Activated gamma-delta T cell (primary cell): Measurements from ENCODE around the gene PITPNM1.

ENCODE experiments used
- DNase-seq: peaks from one replicate; lab custom pipeline; 2025; lab: John Stamatoyannopoulos, UW

Gene PITPNM1

DNA sequence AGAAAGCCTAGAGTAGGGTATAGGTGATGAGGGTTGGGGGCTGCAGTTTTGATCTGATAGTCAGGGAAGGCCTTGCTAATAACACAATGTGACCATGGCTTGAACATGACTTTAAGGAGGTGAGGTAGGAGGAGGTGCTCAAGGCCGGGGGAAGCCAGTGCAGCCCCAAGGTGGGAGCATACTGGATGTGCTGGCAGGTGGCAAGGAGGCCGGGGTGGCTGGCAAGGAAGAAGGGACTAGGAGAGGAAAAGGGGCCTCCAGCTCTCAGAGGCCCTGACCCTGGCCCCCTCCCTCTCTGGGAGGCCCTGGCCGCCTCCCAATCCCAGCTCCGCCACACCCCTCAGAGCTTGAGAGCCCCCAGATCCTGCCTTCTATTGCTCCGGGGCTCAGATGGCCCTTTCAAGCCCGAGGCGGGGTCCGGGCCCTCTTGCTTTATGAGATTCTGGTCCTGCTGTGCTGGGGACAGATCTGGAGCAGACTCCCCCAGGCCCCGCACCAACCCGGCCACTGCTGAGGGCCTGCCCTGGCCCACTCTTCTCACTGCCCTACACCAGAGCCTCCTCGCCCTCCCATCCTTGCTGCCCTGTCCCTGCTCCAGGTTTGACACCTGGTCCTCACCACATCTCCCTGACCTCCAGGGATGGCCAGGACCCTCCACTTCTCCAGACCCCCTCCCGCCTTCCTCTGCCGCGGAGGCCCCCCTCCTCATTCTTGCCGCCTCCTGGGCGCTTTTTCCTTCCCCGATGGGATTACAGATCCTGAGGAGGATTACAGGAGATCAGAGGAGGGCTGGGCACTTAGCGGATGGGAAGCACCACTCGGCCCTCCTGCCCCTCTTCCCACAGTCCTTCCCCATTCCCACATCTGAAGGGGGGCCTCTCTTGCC, 1.8 kb downstream of the PITPNM1 start:
- no peak for DNase-seq

DNA sequence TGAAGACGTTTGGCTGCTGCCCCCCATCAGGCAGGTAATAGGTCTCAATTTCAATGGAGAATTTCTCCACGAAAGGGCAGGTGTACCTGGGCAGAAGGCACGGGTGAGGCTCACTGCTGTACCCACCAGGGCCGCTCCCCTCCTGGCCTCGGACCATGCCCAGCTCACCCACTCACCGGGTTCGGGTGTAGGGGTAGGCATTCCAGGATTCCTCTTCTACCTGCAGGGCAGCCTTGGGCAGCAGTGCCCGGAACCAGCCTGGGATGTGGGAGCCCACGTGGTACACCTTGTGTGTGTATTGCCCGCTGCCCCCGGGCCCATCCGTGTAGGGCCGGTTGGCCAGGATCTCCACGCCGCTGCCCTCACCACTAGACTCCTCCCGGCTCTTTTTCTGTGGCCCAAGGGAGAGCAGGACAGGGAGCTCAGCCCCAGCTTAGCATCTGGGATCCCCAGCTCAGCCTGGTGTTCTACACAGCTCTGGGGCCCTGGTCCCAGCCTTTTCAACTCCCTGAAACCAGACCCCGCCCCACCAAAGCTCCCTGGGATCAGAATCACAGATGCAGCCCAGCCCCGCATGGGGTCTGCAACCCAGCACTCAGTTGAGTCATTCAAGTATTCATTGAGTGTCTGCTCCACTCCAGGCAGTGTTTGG, 2.7 kb downstream of the PITPNM1 start:
- DNase-seq: no peak

GRCh38 chr11:67501854-67502253, 3.3 kb downstream of the PITPNM1 start:
- no peak for DNase-seq

- DNase-seq: no peak
These were observed 4.1 kb downstream of the PITPNM1 start for GRCh38 chr11:67500831-67501715.

GRCh38 chr11:67500484-67500821, 4.7 kb downstream of the PITPNM1 start:
- DNase-seq: no peak

GRCh38 chr11:67499808-67500483, 5.2 kb downstream of the PITPNM1 start:
- DNase-seq: no peak

- no peak for DNase-seq
These were observed 6.6 kb downstream of the PITPNM1 start for GRCh38 chr11:67498544-67498972.

DNA sequence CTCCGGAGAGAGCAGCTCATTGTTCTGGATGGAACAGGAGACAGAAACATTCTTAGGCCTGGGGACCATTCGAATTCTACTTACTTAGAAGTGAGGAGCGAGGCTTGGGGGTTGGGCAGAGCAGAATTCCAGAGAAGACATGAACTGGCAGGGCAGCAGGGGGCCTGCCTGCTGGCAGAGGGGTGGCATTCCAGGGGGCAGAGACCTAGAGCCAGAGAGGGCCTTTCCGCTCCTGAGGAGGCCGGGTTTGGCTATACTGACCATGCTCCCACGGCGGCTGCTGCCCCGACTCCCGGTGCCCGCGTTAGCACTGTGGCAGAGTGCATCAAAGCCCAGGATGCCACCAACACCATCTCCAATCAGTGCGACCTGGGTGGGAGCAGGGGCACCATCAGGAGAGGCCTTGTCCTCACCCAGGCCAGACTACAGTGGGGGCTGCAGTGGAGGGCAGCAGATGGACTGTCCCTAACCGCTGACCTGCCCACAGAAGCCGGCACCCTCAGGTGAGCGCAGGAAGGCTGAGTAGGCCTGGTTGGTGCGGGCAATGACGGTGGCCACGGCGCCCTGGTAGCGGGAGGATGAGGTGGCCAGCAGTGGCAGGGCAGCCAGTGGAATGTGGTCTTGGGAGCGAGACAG, 7.4 kb downstream of the PITPNM1 start:
- no peak for DNase-seq

DNA sequence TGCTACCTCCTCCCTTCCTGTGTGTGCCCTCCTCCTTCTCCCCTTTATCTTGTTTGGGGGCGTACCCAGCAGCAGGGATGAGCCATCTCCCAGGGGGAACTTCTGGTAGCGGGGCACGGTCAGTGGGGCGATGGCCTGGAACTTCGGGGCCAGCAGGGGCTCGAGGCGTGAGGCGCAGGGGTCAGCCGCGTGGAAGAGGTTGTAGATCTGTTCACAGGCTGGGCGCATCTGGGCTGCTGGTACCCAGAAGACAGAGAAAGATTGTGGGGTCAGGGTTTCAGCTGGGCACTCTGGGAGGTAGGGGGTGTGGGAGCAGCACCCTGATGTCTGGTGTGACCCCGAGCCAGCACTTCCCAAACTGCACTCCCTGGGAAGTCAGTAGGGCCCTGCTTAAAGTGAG, 9.1 kb downstream of the PITPNM1 start:
- DNase-seq: no peak

GRCh38 chr11:67495234-67496005, 9.7 kb downstream of the PITPNM1 start:
- no peak for DNase-seq

DNA sequence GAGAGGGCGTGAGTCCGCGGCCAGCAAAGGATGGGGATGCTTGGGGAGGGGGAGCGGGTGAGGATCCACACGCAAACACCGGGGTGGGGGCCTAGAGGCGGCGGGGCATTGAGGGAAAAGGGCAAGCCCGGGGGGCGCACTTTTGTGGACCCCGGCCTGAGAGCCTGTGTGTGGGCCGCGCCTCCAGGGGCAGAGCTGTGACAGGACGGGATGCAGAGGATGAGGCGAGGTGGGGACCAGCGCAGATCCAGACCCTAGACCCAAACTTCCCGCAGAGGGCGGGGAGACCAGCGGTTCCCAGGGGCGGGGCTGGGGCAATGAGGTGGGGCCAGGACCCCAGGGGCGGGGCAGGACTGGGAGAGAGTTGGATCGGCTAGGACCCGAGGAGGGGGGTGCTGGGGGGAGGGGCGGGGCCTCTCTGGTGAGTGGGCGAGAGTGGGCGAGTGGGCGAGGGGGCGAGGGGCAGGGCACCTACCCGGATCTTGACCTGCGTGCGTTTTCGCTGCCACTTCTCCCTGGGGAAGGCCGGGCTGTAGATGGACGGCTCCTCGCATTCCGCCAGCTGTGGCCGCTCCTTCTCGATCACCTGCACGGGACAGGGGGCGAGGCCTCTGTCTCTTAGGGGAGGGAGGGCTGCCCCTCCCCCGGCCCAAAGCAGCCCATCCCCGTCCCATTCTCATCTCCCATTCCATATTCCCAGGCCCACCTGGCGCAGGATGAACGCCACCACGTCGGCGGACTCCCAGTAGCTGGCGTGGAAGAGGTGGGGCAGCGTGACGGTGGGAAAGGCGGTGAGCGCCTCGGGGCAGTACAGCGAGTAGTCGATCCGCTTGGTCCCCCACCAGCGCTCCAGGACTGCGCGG, 10.6 kb downstream of the PITPNM1 start:
- DNase-seq: no peak

DNA sequence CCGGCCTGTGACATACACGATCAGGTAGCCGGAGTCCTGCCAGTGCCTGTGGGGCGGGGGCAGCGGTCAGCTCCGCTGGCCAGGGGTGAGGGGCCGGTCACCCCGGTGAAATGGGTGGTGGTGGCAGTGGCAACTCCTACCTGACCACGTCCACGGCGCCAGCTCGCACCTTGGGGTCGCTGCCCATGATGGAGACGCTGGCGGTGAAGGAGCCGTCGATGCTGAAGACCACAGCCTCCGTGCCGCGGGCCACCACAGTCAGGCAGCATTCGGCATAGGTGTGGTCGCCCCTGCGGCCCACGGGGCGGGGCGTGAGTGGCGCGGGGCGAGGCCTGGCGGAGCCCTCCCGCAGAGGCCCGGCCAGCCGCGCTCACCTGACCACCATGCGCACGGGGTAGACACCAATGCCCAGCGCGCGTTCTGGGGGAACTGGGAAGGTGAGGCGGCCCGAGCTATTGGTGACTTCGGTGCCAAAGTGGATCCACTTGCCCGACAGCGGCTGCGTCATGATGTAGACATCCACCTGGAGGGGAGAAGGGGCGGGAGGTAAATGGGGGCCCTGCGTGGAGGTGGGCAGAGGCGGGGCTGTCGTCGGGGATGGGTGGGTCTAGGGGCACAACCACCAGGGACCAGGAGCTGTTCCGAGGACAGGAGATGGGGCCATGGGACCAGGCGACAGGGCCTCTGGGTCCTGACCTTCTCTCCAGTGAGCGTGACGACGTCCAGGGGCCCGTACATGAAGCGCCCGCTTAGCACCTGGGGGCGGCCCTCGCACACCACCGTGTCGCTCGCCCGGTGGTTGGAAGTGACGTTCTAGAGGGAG, 11.4 kb downstream of the PITPNM1 start:
- DNase-seq: no peak

GRCh38 chr11:67492801-67493547, 12.2 kb downstream of the PITPNM1 start:
- DNase-seq: no peak

GRCh38 chr11:67492069-67492727, 13.0 kb downstream of the PITPNM1 start:
- DNase-seq: no peak

DNA sequence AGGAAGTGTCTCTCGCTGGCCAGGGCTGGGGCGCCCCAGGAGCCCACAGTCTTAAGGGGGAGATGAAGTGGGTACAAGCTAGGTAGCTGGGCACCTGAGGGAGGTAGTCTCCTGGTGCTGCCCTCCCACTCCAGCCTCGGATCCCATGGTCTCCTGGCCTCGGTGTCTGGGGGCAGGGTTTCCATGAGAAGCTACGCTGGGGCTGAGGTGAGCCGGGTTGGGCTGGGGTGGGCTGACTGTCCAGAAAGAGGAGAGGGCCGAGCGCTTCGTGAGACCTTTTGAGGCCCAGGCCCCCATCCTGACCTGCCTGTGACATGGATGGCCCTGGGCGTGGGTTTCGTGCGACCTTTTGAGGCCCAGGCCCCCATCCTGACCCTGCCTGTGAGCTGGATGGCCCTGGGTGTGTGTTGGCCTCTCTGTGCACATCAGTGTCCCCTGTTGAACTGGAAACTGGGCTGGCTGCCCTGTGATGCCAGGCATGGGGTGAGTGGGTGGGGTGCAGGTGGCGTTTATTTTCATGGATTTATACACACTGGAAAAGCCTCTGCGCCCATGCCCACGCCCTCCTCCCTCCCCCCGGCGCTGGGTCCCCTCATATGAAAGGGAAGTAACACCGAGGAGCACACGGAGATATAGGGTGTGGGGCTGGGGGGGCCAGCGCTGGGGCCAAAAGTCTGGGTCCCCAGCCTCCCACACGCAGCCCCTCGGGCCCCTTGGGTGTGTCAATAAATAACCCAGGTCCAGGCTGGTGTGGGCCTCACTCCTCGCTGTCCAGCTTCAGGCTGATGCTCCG, 13.7 kb downstream of the PITPNM1 start:
- DNase-seq: no peak

GRCh38 chr11:67490727-67491065, 14.5 kb downstream of the PITPNM1 start:
- no peak for DNase-seq
